OCI-LY3 (cell line): Measurements from ENCODE around the gene C2CD4D.

Experiments used
- H2AFZ ChIP-seq: fragments of 200-600, 300-600 bp; shearing (Covaris generic); 2 replicates; pipeline ENCODE4 v1.6.0; 2014; ENCODE audit warnings: antibody characterized with exemption, low read depth, low read length
- H3K27ac ChIP-seq: fragments of 200-600, 300-600 bp; sonication (generic); 2 replicates; pipeline ENCODE4 v1.5.1; 2014; ENCODE audit warnings: mild to moderate bottlenecking, low read length, moderate library complexity, mixed read lengths
- H3K27me3 ChIP-seq: fragments of 200-600, 300-600 bp; sonication (generic); 2 replicates; pipeline ENCODE4 v1.6.1; 2014; ENCODE audit warnings: low read depth, low read length, mixed read lengths
- H3K36me3 ChIP-seq: fragments of 200-600, 300-600 bp; sonication (generic); replicated peaks from 2 replicates; pipeline ENCODE3; 2014; ENCODE audit warnings: low read depth, low read length, mixed read lengths
- H3K4me1 ChIP-seq: fragments of 300-600, 200-600 bp; sonication (generic); 2 replicates; pipeline ENCODE4 v1.6.1; 2014; ENCODE audit warnings: low read length, mixed read lengths
- H3K4me2 ChIP-seq: fragments of 200-600, 300-600 bp; sonication (generic); 2 replicates; pipeline ENCODE4 v1.6.1; 2014; ENCODE audit warnings: low read length, mixed read lengths
- H3K4me3 ChIP-seq: fragments of 300-600, 200-600 bp; sonication (generic); 2 replicates; pipeline ENCODE4 v1.5.1; 2014; ENCODE audit warnings: antibody characterized with exemption, mild to moderate bottlenecking, low read length, moderate library complexity
- H3K79me2 ChIP-seq: fragments of 300-600, 200-600 bp; shearing (Covaris generic); 2 replicates; pipeline ENCODE4 v1.6.1; 2014; ENCODE audit warnings: mild to moderate bottlenecking, low read length, mixed read lengths
- H3K9ac ChIP-seq: fragments of 300-600, 200-600 bp; shearing (Covaris generic); 2 replicates; pipeline ENCODE4 v1.6.0; 2014; ENCODE audit warnings: mild to moderate bottlenecking, low read length, moderate library complexity
- H3K9me3 ChIP-seq: fragments of 200-600, 300-600 bp; shearing (Covaris generic); 2 replicates; pipeline ENCODE4 v1.6.1; 2014; ENCODE audit warnings: low read length, mixed read lengths; ENCODE audit not compliant: insufficient read depth
- H4K20me1 ChIP-seq: fragments of 200-600, 300-600 bp; sonication (generic); 2 replicates; pipeline ENCODE4 v1.6.1; 2016; ENCODE audit warnings: low read length, mixed read lengths; ENCODE audit not compliant: insufficient read depth
- EZH2phosphoT487 ChIP-seq: fragments of 200-600 bp; shearing (Covaris generic); IDR thresholded peaks from 2 replicates; pipeline ENCODE4 v1.6.1; 2018; ENCODE audit warnings: antibody characterized with exemption, mixed run types, low read depth
- TF ChIP-seq, protein P1 (sequence below): fragments of 200-600, 300-600 bp; sonication (generic); IDR thresholded peaks from 2 replicates; pipeline ENCODE4 v1.5.1; 2014; ENCODE audit warnings: antibody characterized with exemption, low read length, low read depth

The C2CD4D gene

DNA sequence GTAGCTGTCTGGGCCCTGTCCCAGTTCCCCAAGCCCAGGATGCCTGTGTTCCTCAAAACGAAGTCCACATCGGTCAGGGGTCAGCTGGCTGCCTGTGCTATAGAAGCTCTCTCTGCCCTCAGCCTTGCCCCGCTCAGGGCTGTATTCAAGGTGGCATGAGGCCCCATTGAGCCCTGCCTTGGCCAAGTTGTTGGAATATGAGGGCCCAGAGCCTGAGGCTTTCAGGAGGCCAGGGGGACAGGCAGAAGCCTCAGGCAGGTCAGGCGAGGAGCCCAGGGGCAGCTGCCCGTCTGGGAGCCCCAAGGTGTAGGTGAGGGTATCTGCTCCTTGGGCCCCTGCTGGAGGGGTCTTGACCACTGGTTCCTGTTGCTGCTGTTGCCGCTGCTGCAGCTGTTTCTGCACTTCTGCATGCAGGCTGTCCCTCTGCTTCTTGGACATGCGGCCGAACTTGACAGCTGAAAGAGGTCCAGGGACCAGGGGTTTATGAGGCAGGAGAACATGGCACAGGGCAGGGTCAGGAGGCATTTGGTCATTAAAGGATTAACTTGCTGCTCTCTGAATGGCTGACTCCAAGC, 24.6 kb downstream of the C2CD4D start:
- H3K4me3 ChIP-seq = no peak overlapping the region
- H3K9me3 ChIP-seq = no peaks in the 10 kb centered on the region
- H4K20me1 ChIP-seq = no peaks in the 10 kb centered on the region
- H2AFZ ChIP-seq = no peak overlapping the region
- no peaks in the 10 kb centered on the region for H3K79me2 ChIP-seq
- H3K4me2 ChIP-seq = no peak overlapping the region
- no peak overlapping the region for H3K9ac ChIP-seq
- H3K27ac ChIP-seq = no peak overlapping the region
- peaks cover 16% of the 10 kb centered on the region for H3K4me1 ChIP-seq
- H3K27me3 ChIP-seq = no peaks in the 10 kb centered on the region
- no peak for TF ChIP-seq EZH2phosphoT487
- TF ChIP-seq, protein P1, sequence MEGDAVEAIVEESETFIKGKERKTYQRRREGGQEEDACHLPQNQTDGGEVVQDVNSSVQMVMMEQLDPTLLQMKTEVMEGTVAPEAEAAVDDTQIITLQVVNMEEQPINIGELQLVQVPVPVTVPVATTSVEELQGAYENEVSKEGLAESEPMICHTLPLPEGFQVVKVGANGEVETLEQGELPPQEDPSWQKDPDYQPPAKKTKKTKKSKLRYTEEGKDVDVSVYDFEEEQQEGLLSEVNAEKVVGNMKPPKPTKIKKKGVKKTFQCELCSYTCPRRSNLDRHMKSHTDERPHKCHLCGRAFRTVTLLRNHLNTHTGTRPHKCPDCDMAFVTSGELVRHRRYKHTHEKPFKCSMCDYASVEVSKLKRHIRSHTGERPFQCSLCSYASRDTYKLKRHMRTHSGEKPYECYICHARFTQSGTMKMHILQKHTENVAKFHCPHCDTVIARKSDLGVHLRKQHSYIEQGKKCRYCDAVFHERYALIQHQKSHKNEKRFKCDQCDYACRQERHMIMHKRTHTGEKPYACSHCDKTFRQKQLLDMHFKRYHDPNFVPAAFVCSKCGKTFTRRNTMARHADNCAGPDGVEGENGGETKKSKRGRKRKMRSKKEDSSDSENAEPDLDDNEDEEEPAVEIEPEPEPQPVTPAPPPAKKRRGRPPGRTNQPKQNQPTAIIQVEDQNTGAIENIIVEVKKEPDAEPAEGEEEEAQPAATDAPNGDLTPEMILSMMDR = no peak
- H3K36me3 ChIP-seq = no peaks in the 10 kb centered on the region

DNA sequence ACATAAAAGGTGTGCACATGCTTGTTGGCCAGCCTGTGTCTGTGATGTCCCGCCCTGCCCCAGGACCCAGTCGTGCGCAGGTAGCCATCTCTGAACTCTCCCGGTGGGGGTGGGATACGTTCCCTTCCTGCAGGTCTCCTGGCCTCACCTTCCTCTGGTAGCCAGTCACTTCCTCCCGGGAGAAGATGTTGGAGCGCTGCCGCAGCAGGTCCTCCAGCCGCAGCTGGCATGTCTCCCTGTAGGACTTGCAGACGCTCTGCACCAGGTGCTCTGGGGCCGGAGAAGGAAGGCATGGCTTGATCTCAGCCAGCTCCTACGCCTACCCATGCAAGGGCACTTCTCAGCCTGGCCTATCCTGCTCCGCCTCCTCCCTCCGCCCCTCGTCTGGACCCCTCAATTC, 25.2 kb downstream of the C2CD4D start:
- Histone ChIP-seq H2AFZ (no peak overlapping the region), H4K20me1 (no peaks in the 10 kb centered on the region), H3K9me3 (no peaks in the 10 kb centered on the region), H3K4me1 (peaks cover 12% of the 10 kb centered on the region), H3K4me2 (no peak overlapping the region), H3K27me3 (no peaks in the 10 kb centered on the region), H3K79me2 (no peaks in the 10 kb centered on the region), H3K27ac (no peak overlapping the region), H3K9ac (no peak overlapping the region), H3K4me3 (no peak overlapping the region), H3K36me3 (no peaks in the 10 kb centered on the region)
- TF ChIP-seq EZH2phosphoT487 = no peak
- TF ChIP-seq, protein P1 = no peak

DNA sequence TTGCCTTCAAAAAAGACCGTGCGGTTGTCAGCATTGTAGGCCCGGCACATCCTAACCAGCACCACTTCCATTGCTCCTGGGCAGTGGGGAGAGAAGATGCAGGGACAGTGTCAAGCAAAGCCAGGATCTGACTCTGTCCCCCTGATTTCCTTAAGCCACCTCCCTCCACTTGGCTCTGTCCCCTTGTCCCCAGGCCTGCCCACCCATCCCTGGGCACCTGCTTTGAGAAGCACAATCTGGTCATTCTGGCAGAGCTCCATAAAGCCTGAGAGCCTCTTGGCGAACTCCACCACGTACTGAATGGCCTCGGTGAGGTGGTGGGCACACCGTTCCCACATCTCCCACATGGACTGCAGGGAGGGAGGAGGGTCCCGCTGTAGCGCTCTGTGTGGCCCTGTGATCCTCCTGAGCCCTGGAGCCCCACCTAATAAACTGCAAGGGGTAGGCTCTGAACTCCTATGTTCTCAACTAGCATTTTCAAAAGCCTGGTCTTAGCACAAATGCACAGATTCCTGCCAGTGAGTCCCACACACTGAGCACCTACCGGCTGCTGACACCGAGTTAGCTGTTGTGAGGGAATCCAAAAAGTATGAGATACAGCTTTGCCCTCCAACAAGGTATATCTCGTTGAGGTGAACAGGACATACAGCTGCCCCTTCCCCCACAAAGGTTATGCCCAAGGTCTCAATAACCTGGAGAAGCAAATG, 26.2 kb downstream of the C2CD4D start:
- Histone ChIP-seq H4K20me1 (no peaks in the 10 kb centered on the region), H3K27me3 (no peaks in the 10 kb centered on the region), H3K36me3 (no peaks in the 10 kb centered on the region), H2AFZ (no peak overlapping the region), H3K4me1 (peaks cover 12% of the 10 kb centered on the region), H3K27ac (no peak overlapping the region), H3K9ac (no peak overlapping the region), H3K79me2 (no peaks in the 10 kb centered on the region), H3K4me3 (no peak overlapping the region), H3K4me2 (no peak overlapping the region), H3K9me3 (no peaks in the 10 kb centered on the region)
- TF ChIP-seq, protein P1 = no peak
- no peak for TF ChIP-seq EZH2phosphoT487

DNA sequence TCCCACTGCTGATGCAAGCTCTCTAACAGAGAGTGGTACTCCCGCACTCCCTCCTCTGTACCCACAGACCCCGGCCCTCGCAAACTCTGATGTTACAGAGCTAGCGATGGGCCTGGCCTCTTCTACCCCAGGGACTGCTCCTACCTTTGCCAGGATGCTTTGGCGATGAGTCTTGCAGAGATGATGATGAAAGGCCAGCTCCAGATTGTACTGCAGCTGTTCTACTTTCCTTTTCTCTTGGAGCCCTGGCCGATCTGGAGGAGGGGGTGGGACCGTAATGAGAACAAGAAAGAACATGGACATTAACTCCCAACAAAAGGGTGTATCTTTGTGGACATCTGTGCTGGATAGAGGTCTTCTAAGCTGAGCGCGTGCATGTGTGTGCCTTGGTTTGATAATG, 28.4 kb downstream of the C2CD4D start:
- Histone ChIP-seq H3K9ac (no peak overlapping the region), H3K27me3 (0 out of 2 replicates have a peak, but pooled peaks cover 2% of the 10 kb centered on the region), H3K79me2 (no peaks in the 10 kb centered on the region), H3K4me3 (no peak overlapping the region), H2AFZ (no peak overlapping the region), H3K4me2 (no peak overlapping the region), H3K36me3 (no peaks in the 10 kb centered on the region), H4K20me1 (no peaks in the 10 kb centered on the region), H3K9me3 (no peaks in the 10 kb centered on the region), H3K4me1 (no peaks in the 10 kb centered on the region), H3K27ac (no peak overlapping the region)
- TF ChIP-seq, protein P1 = no peak
- no peak for TF ChIP-seq EZH2phosphoT487
